ENCODE measurements around the gene DNAJB12. TPM values are rescaled to one million over a fixed set of nuclear protein-coding genes. Genes with fewer than 3 reads are reported as not detected.
"Not testable (repeated sequence)": the region's sequence is repeated elsewhere in the genome, so short reads cannot be mapped to it uniquely, and the experiment has no call there.

The DNAJB12 gene
- 10 to 100 TPM; 50.3 to 57.6 TPM for total RNA-seq
- 52.4 TPM for polyA plus RNA-seq (ENCODE audit: insufficient read depth, low read depth, low replicate concordance)
- long read RNA-seq, donor 1, full-length matches to known transcripts: 7 of 12 reads
- long read RNA-seq, donor 1, partial matches to known transcripts: 0 of 12 reads
- long read RNA-seq, donor 1, other reads (novel, unspliced or antisense): 5 of 12 reads
- long read RNA-seq, donor 2, full-length matches to known transcripts: 1 of 6 reads
- long read RNA-seq, donor 2, partial matches to known transcripts: 5 of 6 reads
- long read RNA-seq, donor 2, other reads (novel, unspliced or antisense): 0 of 6 reads

DNA sequence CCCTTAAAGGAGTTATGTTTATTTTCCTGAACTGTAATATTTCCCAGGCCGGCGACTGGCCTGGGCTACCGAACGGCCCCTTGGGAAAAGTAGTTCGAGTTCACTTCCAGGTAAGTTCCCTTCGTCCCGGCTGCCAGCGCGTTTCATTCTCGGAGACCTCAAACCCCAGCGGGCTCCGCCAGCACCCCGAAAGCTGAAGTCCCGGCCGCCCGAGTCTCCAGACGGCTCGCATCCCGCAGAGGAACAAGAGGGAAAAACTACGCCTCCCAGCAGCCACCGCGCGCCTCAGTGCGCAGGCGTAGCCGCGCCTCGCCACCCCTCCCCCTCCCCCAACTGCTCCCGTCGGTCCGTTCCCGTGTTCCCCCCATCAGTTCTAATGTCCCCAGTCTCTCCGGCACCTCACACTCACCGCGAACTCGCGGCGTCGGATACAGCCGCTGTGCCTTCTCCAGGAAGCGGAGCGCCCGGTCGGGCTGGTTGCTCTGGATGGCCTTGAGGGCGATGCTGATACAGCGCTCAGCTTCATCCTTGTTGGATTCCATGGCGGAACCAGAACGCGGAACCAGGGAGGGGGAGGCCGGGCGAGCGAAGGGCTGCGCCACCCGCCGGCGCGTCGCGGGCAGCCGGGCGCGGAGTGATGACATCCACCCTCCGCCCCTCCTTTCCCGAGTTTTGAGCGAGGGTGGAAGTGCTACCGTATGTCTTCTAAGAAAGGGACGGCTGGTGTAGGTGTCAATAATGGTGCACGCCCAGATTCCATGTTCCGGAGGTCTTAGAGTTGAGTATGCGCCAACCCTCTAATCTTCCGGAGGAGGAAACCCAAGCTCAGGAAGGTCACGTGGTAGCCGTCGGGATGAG lies at the start of gene DNAJB12:
DNAJB12 (minus strand) TSS at position 564 of the 858 bp plus-strand sequence; CDS start at position 542, 22 bp downstream.
- Histone ChIP-seq H3K27me3 (no peaks in the 10 kb centered on the region), H3K36me3 (ENCODE audit: low read depth, missing control alignments) (no peaks in the 10 kb centered on the region), H3K9me3 (no peaks in the 10 kb centered on the region), H3K27ac (peak within 1 kb of the TSS; percentile 93 to 97), H3K4me3 (peak within 1 kb of the TSS; percentile 79 to 99), H3K4me1 (peaks cover 24% of the 10 kb centered on the region)
- DNase-seq: peak; percentile 92
- intact Hi-C loops (cut with DNase I; ENCODE audit: low total_unique reads): loop anchor here (10.0 kb wide), 1 partner anchor 280 kb away; no protein-coding TSS in a partner anchor
- TF ChIP-seq POLR2A (IDR thresholded peaks at IDR 0.05): peak; percentile 12
- TF ChIP-seq, protein P1, sequence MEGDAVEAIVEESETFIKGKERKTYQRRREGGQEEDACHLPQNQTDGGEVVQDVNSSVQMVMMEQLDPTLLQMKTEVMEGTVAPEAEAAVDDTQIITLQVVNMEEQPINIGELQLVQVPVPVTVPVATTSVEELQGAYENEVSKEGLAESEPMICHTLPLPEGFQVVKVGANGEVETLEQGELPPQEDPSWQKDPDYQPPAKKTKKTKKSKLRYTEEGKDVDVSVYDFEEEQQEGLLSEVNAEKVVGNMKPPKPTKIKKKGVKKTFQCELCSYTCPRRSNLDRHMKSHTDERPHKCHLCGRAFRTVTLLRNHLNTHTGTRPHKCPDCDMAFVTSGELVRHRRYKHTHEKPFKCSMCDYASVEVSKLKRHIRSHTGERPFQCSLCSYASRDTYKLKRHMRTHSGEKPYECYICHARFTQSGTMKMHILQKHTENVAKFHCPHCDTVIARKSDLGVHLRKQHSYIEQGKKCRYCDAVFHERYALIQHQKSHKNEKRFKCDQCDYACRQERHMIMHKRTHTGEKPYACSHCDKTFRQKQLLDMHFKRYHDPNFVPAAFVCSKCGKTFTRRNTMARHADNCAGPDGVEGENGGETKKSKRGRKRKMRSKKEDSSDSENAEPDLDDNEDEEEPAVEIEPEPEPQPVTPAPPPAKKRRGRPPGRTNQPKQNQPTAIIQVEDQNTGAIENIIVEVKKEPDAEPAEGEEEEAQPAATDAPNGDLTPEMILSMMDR (IDR thresholded peaks at IDR 0.05): no peak
- 0% methylated on average over 61 to 74 of the region's 74 CpGs for WGBS, 2 donors

DNA sequence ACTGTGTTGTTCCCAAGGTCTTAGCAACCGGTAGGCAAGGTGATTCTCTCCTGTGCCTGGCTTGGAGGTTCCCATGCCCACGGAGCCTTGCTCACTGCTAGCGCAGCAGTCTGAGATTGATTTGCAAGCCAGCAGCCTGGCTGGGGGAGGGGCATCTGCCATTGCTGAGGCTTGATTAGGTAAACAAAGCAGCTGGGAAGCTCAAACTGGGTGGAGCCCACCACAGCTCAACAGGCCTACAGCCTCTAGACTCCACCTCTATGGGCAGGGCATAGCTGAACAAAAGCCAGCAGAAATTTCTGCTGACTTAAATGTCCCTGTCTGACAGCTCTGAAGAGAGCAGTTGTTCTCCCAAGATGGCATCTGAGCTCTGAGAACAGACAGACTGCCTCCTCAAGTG lies 40.9 kb upstream of the DNAJB12 start:
- H3K4me1 ChIP-seq; DNase-seq; H3K4me3 ChIP-seq; H3K27me3 ChIP-seq; intact Hi-C loops (cut with DNase I; ENCODE audit: low total_unique reads); H3K27ac ChIP-seq; H3K36me3 ChIP-seq (ENCODE audit: low read depth, missing control alignments); H3K9me3 ChIP-seq: not testable (repeated sequence)
- 98% methylated on average over 3 of the region's 3 CpGs; no CpG with 5 or more reads in 1 of the 2 donors for WGBS, 2 donors

DNA sequence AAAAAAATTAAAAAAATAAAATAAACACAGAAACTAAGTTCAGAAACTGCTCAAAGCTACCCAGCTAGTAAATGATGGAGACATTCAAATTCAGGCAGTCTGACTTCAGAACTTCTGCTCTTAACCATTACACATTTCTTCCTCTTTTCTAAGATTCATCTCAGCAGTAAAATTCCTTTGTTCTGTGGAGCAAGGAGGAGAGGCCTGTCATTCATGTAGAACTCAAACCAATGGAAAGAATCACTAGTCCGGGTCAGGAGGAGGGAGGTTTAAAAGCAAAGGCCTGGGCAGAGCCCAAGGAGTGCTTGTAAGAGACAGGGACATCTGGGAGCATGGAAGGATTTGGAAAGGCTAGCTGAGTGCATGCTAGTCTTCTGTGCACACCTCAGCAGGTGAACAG lies 37.9 kb upstream of the DNAJB12 start:
- intact Hi-C loops (cut with DNase I; ENCODE audit: low total_unique reads): no loop called here
- H3K4me1 ChIP-seq: no peaks in the 10 kb centered on the region
- H3K36me3 ChIP-seq (ENCODE audit: low read depth, missing control alignments): no peaks in the 10 kb centered on the region
- 84 to 88% methylated on average over 1 of the region's 1 CpG for WGBS, 2 donors
- H3K27me3 ChIP-seq: no peaks in the 10 kb centered on the region
- TF ChIP-seq, protein P1 (IDR thresholded peaks at IDR 0.05): no peak
- no peak for TF ChIP-seq POLR2A (IDR thresholded peaks at IDR 0.05)
- H3K9me3 ChIP-seq: no peaks in the 10 kb centered on the region
- no peak overlapping the region for H3K4me3 ChIP-seq
- DNase-seq: no peak
- no peak overlapping the region for H3K27ac ChIP-seq

DNA sequence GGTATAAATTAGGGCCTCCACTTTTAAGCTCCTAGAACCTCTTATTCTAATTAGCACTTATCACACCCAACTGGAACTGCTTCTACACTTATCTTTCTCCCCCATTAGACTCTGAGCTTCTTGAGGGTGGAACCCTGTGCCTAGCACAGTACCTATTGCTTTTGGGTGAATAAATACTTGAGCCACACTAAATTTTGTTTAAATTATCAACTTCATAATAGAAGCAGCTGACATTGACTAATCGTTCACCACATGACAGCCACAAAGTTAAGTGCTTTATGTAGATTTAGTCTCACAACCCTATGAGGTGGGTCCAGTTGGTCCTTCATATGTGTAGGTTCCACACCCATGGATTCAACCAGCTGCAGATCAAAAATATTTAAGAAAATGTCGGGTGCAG lies 36.0 kb upstream of the DNAJB12 start:
- intact Hi-C loops (cut with DNase I; ENCODE audit: low total_unique reads): no loop called here
- WGBS, 2 donors: 82 to 93% methylated on average over 2 of the region's 2 CpGs
- Histone ChIP-seq H3K27me3 (no peaks in the 10 kb centered on the region), H3K4me1 (no peaks in the 10 kb centered on the region), H3K9me3 (no peaks in the 10 kb centered on the region), H3K4me3 (no peak overlapping the region), H3K27ac (no peak overlapping the region), H3K36me3 (ENCODE audit: low read depth, missing control alignments) (no peaks in the 10 kb centered on the region)
- TF ChIP-seq, protein P1 (IDR thresholded peaks at IDR 0.05): no peak
- no peak for TF ChIP-seq POLR2A (IDR thresholded peaks at IDR 0.05)
- DNase-seq: no peak

DNA sequence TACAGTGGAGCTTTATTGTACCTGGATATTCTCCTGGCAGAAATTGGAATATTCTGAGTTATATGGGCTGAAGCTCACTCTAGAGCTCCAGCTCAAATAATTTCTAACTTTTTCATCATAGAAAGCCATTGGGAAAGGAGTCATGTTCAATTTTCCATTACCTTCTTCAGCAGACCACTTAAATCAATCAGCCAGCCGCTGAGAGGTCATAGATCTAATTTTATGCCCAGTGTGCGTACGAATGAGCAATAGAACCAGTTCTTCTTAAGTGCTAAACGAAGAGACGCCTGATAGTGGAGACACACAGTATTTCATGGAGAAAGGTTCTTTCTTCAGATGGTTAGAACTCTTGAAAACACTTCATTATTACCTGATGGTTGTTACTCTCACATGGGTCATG lies 35.0 kb upstream of the DNAJB12 start:
- no peaks in the 10 kb centered on the region for H3K27me3 ChIP-seq
- H3K9me3 ChIP-seq: no peaks in the 10 kb centered on the region
- TF ChIP-seq, protein P1 (IDR thresholded peaks at IDR 0.05): no peak
- TF ChIP-seq POLR2A (IDR thresholded peaks at IDR 0.05): no peak
- no peak overlapping the region for H3K4me3 ChIP-seq
- DNase-seq: no peak
- no peak overlapping the region for H3K27ac ChIP-seq
- intact Hi-C loops (cut with DNase I; ENCODE audit: low total_unique reads): no loop called here
- WGBS, 2 donors: 93 to 95% methylated on average over 5 of the region's 5 CpGs
- no peaks in the 10 kb centered on the region for H3K4me1 ChIP-seq
- H3K36me3 ChIP-seq (ENCODE audit: low read depth, missing control alignments): no peaks in the 10 kb centered on the region

All from testis (tissue), 5 donors.